Uterus (tissue), 2 donors: ENCODE data around the gene JARID2.

ENCODE experiments used
- CTCF ChIP-seq, 4 experiments: fragments of 200-600 bp in 2 of 4; fragments of 450-650 bp in 2 of 4; sonication (generic) in 2 of 4; IDR thresholded peaks; one replicate each; pipeline ENCODE4 v1.5.1; 2016 to 2019; ENCODE audit warnings: antibody characterized with exemption in 4 of 4, mild to moderate bottlenecking in 2 of 4, moderate library complexity in 1 of 4
- POLR2A ChIP-seq, 2 donors: fragments of 450-650 bp; IDR thresholded peaks; one replicate each; pipeline ENCODE4 v1.6.1; 2016; ENCODE audit warnings: antibody characterized with exemption in 2 of 2, mild to moderate bottlenecking in 1 of 2, moderate library complexity in 1 of 2

GRCh38 chr6:15507221-15507620, 261.4 kb downstream of the JARID2 start:
- TF ChIP-seq CTCF (IDR thresholded peaks at IDR 0.05) = no peak
- TF ChIP-seq POLR2A (IDR thresholded peaks at IDR 0.05) = no peak
